IPS DF 19.7 (cell line): ENCODE measurements around the gene SPRING1.
"Not testable (repeated sequence)": the region's sequence is repeated elsewhere in the genome, so short reads cannot be mapped to it uniquely, and the experiment has no call there.

ENCODE experiments used
- DNase-seq: peaks from one replicate; pipeline ENCODE4 v3.0.0-alpha.2; 2013; ENCODE audit warnings: low read depth, low spot score

The SPRING1 gene

DNA sequence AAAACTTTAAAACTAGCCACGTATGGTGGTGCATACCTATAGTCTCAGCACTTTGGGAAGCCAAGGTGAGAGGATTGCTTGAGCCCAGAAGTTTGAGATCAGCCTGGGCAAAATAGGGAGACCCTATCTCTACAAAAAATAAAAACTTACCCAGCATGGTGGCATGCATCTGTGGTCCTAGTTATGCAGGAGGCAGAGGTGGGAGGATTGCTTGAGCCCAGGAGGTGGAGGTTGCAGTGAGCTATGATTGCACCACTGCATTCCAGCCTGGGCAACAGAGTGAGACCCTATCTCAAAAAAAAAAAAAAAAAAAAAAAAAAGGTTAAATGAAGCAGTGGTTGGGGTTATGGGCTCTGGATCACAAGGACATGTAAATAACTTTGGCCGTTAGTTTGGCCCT lies 4.9 kb upstream of the SPRING1 start:
- not testable (repeated sequence) for DNase-seq

GRCh38 chr12:116739381-116739887 lies 1.6 kb upstream of the SPRING1 start:
- DNase-seq = no peak

DNA sequence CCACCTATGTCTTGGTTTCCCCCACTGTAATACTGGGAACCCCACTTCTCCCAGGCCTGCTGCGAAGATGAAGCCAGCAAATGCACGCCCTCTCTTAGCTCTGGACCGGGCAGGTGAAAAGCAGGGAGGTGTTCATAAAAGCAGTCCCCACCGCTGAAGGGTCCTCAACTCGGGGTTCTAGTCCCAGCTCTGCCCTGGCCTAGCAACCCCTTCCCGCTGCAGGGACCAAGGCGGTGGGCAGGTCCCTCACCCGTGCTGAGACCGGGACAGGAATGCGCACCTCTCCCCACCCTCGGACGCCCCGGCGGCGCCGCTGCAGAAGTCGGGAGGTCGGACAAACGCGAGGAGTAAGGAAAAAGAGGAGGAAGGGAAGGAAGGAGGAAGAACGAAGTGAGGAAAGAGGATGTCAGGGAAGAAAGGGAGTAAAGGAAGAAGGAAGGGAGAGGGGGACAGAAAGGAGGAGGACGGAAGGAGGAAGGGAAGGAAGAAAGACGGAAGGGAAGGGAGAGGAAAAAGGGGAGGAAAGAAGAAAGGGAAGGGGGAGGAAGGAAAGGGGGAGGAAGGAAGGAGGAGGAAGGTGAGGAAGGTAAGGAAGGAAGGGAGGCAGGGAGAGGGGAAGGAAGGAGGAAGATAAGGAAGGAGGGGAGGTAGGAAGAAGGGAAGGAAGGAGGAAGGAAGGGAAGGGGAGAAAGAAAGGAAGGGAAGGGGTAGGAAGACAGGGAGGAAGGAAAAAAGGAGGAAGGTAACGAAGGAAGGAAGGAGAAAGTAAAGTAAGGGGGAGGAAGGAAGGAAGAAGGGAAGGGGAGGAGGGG lies 701 bp downstream of the SPRING1 start:
- no peak for DNase-seq

DNA sequence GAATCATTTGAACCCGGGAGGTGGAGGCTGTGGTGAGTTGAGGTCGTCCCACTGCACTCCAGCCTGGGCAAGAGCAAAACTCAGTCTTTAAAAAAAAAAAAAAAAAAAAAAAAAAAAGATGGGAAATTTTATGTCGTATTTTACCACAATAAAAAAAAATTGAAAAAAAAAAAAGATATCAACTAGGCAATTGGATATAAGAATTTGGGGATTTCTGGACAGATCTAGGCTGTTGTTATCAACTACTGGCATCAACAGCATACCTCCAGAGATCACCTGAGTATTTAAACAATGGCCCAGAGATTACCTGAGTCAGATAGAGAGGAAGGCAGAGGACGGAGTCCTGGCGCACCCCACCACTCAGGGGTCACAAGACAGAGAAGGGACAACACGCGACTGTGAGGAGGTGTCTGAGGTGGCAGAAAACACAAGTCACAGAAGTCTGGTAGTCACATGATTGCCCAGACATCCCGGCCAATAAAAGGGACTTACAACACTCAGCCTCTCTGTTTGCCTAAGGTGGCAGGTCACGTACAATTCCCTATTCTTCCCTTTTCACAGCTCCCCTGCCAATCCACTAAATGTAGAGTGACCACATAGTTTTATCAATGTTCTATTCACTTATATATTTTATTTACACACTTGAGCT lies 1.8 kb downstream of the SPRING1 start:
- DNase-seq = no peak

DNA sequence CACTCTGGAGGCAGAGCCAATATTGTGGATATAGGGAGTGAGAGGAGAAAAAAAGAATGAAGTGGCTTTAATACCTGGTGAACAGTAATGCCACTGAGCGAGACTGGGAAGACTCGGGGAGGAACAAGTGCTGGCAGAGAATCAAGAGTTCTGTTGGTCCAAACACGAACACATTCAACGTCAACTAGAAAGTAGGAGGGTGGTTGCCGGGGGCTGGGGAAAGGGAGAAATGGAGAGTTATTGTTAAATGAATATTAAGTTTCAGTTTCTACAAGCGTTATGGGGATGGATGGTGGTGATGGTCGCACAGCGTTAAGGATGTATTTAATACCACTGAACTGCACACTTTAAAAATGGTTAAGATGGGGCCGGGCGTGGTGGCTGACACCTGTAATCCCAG lies 2.8 kb downstream of the SPRING1 start:
- no peak for DNase-seq

DNA sequence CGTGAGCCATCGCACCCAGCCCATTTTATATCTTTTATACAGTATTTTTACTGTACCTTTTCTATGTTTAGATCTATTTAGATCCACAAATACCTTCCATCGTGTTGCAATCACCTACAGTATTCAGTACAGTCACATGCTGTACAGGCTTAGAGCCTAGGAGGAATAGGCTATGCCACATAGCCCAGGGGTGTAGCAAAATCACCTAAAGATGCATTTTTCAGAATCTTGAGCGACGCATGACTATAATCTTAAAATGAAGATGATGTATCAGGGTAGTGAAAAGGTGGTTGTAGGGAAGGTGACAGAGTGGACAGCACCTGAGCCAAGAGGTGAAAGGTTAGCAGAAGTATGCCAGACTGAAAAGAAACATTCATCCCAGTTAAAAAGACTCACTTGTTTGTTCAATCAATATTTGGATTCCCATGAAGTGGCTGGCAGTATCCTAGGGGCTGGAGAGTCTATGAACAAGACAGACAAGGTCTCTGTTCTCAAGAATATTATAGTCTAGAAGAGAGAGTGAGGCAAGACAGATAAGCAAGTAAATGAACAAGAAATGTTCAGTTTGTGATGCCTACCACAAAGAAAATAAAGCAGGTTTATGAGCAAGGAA lies 3.6 kb downstream of the SPRING1 start:
- no peak for DNase-seq

GRCh38 chr12:116731801-116732200 lies 6.1 kb downstream of the SPRING1 start:
- DNase-seq = no peak

- no peak for DNase-seq
These were observed 10.0 kb downstream of the SPRING1 start for GRCh38 chr12:116727891-116728290.

- no peak for DNase-seq
These were observed 10.6 kb downstream of the SPRING1 start for GRCh38 chr12:116727261-116727660.

DNA sequence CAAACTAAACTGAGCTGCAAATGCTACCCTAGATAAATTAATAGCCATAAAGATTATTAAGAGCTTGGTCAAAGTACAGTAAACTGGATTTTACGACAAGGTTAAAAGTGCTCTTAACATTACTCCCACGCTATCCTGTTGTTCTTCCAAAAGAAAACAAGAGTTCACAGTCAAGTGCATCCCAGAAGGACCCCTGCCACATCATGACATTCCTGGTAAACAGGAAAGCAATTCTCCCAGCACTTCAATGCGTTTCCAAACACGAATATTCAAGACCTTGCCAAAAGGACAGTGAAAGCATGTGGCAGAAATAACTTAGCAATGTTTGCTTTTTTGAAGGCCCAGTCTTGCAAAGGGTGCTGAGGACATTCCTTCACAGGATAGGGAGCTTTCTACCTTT lies 11.2 kb downstream of the SPRING1 start:
- no peak for DNase-seq

- DNase-seq = no peak
These were observed 15.6 kb downstream of the SPRING1 start for GRCh38 chr12:116722245-116722644.

- no peak for DNase-seq
These were observed 17.9 kb downstream of the SPRING1 start for GRCh38 chr12:116719731-116720528.

GRCh38 chr12:116718655-116719454 lies 19.0 kb downstream of the SPRING1 start:
- DNase-seq = no peak

DNA sequence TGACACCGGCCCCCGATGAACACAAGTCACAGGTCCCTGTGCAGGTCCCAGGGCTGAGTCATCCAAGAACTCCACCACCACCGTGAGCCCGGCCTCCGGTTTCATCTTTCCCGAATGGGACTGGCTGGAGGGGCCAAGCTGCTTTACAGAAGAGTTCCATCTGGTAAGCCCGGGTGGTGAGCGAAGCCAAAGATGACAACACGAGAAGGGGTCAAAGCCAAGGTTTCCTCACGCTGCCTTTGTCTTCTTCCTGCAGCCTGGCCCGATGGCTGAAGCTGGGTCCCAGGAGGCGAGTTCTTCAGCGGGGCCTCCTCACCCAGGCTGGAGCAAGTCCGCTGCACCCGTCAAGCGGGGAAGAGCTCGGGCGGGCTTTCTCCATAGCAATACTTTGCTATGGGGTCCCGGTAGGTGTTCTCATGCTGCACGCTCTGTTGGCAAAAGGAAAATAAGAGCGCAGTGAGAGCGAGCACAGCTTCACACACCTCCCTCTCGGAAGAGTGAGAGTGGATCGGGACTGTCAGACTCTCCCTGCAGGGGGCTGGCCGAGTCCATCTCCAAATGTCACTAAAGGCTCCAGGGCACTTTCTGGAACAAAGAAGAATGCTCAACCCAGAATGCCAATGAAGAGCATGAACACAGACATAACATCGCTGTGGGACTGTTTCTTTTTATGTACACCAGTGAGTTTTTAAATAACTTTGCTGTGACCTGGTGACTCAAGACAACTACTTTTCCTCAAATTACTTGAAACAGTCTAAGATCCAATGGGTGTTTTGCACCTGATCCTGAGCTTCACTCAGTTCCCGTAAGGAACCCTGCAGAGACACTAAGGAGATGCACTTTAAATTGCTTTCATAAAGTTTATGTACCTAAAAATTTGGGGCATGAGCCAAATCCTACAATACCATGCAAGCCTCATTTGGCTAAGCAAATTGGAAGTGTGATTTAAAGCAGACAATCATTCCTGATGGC lies 20.1 kb downstream of the SPRING1 start:
- no peak for DNase-seq

GRCh38 chr12:116714175-116714574 lies 23.7 kb downstream of the SPRING1 start:
- no peak for DNase-seq

DNA sequence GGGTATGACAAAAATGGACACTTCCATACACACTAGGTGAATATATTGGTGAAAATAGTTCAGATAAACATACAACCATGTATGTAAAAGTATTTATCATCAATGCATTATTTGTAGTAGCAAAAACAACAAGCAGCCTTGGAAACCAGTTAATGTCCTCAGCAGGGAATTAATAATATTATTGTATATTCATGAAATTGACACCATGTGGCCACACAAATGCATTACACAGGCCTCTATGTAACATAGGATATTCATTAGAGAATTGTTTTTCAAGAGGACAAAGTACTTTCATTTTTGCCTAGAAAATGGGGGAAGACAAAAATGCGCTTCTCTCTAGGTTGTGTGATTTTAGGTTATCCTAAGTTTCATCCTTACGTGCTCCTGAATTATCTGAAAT lies 24.3 kb downstream of the SPRING1 start:
- no peak for DNase-seq

GRCh38 chr12:116712458-116713303 lies 25.2 kb downstream of the SPRING1 start:
- DNase-seq = no peak

GRCh38 chr12:116710370-116711150 lies 27.3 kb downstream of the SPRING1 start:
- DNase-seq = no peak
